Left lung (tissue), 10 donors: ENCODE data around the gene FAM3C. TPM values are rescaled to one million over a fixed set of nuclear protein-coding genes. Genes with fewer than 3 reads are reported as not detected.

Experiments
- ATAC-seq: fragments of 200-7000 bp; cut with Tn5 transposase; one replicate; pipeline ENCODE4 v1.9.1; 2020; ENCODE audit warnings: moderate library complexity
- DNase-seq, 4 donors: peaks; one replicate each; pipeline ENCODE4 v3.0.0-alpha.2; 2013 to 2020
- H3K27ac ChIP-seq, 2 donors: fragments of 200-600 bp; sonication (generic) in 1 of 2; one replicate each; pipeline versions ENCODE4 v1.5.0 to v1.8.0; 2020 to 2021
- H3K27me3 ChIP-seq, 2 donors: fragments of 200-600 bp; sonication (generic) in 1 of 2; one replicate each; pipeline versions ENCODE4 v1.5.0 to v1.8.0; 2020 to 2021
- H3K36me3 ChIP-seq, 2 donors: fragments of 200-600 bp; sonication (generic) in 1 of 2; one replicate each; pipeline versions ENCODE4 v1.5.0 to v1.8.0; 2020 to 2021
- H3K4me1 ChIP-seq, 2 donors: fragments of 200-600 bp; one replicate each; pipeline ENCODE4 v1.8.0; 2021
- H3K4me3 ChIP-seq, 2 donors: fragments of 200-600 bp; sonication (generic) in 1 of 2; one replicate each; pipeline versions ENCODE4 v1.5.0 to v1.8.0; 2020 to 2021; ENCODE audit warnings: mild to moderate bottlenecking in 1 of 2
- H3K9me3 ChIP-seq, 2 donors: fragments of 200-600 bp; sonication (generic) in 1 of 2; one replicate each; pipeline versions ENCODE4 v1.5.0 to v1.8.0; 2020 to 2021
- CTCF ChIP-seq, 2 donors: fragments of 200-600 bp; sonication (generic) in 1 of 2; IDR thresholded peaks; one replicate each; pipeline versions ENCODE4 v1.5.0 to v1.8.0; 2021; ENCODE audit warnings: antibody characterized with exemption in 2 of 2
- intact Hi-C, 2 donors: fragments of 100-400 bp; cut with DNase I; formaldehyde crosslinking; loops; one replicate each; pipeline versions ENCODE4 v1.11.2 to v1.14.2; 2022
- polyA plus RNA-seq, 6 donors: library from polyadenylated mRNA; unstranded; fragments of 120-200 nt; gene quantifications; one replicate each; pipeline ENCODE4 v1.2.1, GENCODE V29; 2013; ENCODE audit not compliant: insufficient read length in 6 of 6
- total RNA-seq, 2 donors: library from RNA; stranded (reverse); fragmentation: NEBNext Ultra II Directional; extraction: Animal tissue kit (Norgen Biotek cat#: 25700); gene quantifications; one replicate each; pipeline ENCODE4 v1.2.1, GENCODE V29; 2021
- donor health status: DM: no; HTN: yes; CAD: no.
- donor health status: DM: no; HTN: no; CAD: no.

Gene FAM3C
- total and polyA plus RNA-seq, 8 donors, result 44.1 to 78.4 (median 70.1) TPM

- intact Hi-C loops, result no loop called here
- no peak for TF ChIP-seq CTCF (IDR thresholded peaks at IDR 0.05)
- no peak for DNase-seq
- Histone ChIP-seq H3K27me3 (no peaks in the 10 kb centered on the region), H3K4me3 (no peak overlapping the region), H3K9me3 (no peaks in the 10 kb centered on the region), H3K36me3 (no peaks in the 10 kb centered on the region), H3K4me1 (peaks cover 0 to 32% of the 10 kb centered on the region in 2 donors), H3K27ac (no peak overlapping the region)
- ATAC-seq, result no peak
Observed at GRCh38 chr7:121390109-121390508, 6.0 kb downstream of the FAM3C start.

GRCh38 chr7:121388950-121389349 is 7.2 kb downstream of the FAM3C start:
- Histone ChIP-seq H3K4me3 (no peak overlapping the region), H3K27me3 (no peaks in the 10 kb centered on the region), H3K27ac (no peak overlapping the region), H3K4me1 (peaks cover 4 to 32% of the 10 kb centered on the region in 2 donors), H3K9me3 (no peaks in the 10 kb centered on the region), H3K36me3 (no peaks in the 10 kb centered on the region)
- DNase-seq (no peak), ATAC-seq (no peak)
- no peak for TF ChIP-seq CTCF (IDR thresholded peaks at IDR 0.05)
- intact Hi-C loops, result no loop called here

- Histone ChIP-seq H3K4me1 (peaks cover 4 to 26% of the 10 kb centered on the region in 2 donors), H3K9me3 (no peaks in the 10 kb centered on the region), H3K4me3 (no peak overlapping the region), H3K36me3 (no peaks in the 10 kb centered on the region), H3K27ac (no peak overlapping the region), H3K27me3 (no peaks in the 10 kb centered on the region)
- intact Hi-C loops, result no loop called here
- TF ChIP-seq CTCF (IDR thresholded peaks at IDR 0.05), result no peak
- DNase-seq, result peak in 1 of 4 donors; percentile 32
- ATAC-seq, result peak; percentile 76
Observed at GRCh38 chr7:121385800-121386179, 10.3 kb downstream of the FAM3C start.

- Histone ChIP-seq H3K4me3 (no peak overlapping the region), H3K36me3 (no peaks in the 10 kb centered on the region), H3K9me3 (no peaks in the 10 kb centered on the region), H3K27me3 (no peaks in the 10 kb centered on the region), H3K27ac (no peak overlapping the region), H3K4me1 (peaks cover 4 to 26% of the 10 kb centered on the region in 2 donors)
- DNase-seq (no peak), ATAC-seq (no peak)
- intact Hi-C loops, result no loop called here
- TF ChIP-seq CTCF (IDR thresholded peaks at IDR 0.05), result no peak
Observed at GRCh38 chr7:121385056-121385799, 10.9 kb downstream of the FAM3C start.

- Histone ChIP-seq H3K4me3 (no peak overlapping the region), H3K4me1 (peaks cover 4 to 26% of the 10 kb centered on the region in 2 donors), H3K27ac (no peak overlapping the region), H3K27me3 (no peaks in the 10 kb centered on the region), H3K36me3 (no peaks in the 10 kb centered on the region), H3K9me3 (no peaks in the 10 kb centered on the region)
- TF ChIP-seq CTCF (IDR thresholded peaks at IDR 0.05), result no peak
- intact Hi-C loops, result no loop called here
- DNase-seq, result no peak
- no peak for ATAC-seq
Observed at GRCh38 chr7:121384265-121384664, 11.8 kb downstream of the FAM3C start.
